Spleen (tissue), 11 donors: ENCODE results near the gene IGSF22. TPM values are rescaled to one million over a fixed set of nuclear protein-coding genes. Genes with fewer than 3 reads are reported as not detected.
A peak's percentile ranks its signal among the peaks of the same experiment; 100 is the strongest.

ENCODE experiments used
- DNase-seq: peaks from one replicate; pipeline ENCODE4 v3.0.0-alpha.2; 2020
- H3K27ac ChIP-seq, 8 donors: fragments of 200-600 bp; sonication (generic) in 7 of 8; 1 replicate in 4 of 8; 2 replicates in 4 of 8; pipeline versions ENCODE4 v1.5.0 to v1.8.0; 2016 to 2021; ENCODE audit warnings: inconsistent platforms in 4 of 8, mild to moderate bottlenecking in 4 of 8, moderate library complexity in 1 of 8
- H3K27me3 ChIP-seq, 7 donors: fragments of 200-600 bp; sonication (generic) in 6 of 7; replicated peaks in 1 of 7; 1 replicate in 4 of 7; 2 replicates in 3 of 7; pipeline versions ENCODE4 v1.5.0 to v1.8.0; 2016 to 2021; ENCODE audit warnings: inconsistent platforms in 3 of 7, mild to moderate bottlenecking in 1 of 7
- H3K36me3 ChIP-seq, 6 donors: fragments of 200-600 bp; sonication (generic) in 5 of 6; 1 replicate in 4 of 6; 2 replicates in 2 of 6; pipeline versions ENCODE4 v1.5.0 to v1.8.0; 2016 to 2021; ENCODE audit warnings: inconsistent platforms in 2 of 6
- H3K4me1 ChIP-seq, 6 donors: fragments of 200-600 bp; sonication (generic) in 5 of 6; 1 replicate in 3 of 6; 2 replicates in 3 of 6; pipeline versions ENCODE4 v1.5.0 to v1.8.0; 2016 to 2021; ENCODE audit warnings: inconsistent platforms in 3 of 6
- H3K4me3 ChIP-seq, 8 donors: fragments of 200-600 bp; sonication (generic) in 7 of 8; 1 replicate in 4 of 8; 2 replicates in 4 of 8; pipeline versions ENCODE4 v1.5.0 to v1.8.0; 2016 to 2021; ENCODE audit warnings: inconsistent platforms in 4 of 8, mild to moderate bottlenecking in 4 of 8, moderate library complexity in 2 of 8
- H3K9me3 ChIP-seq, 8 donors: fragments of 200-600 bp; sonication (generic) in 7 of 8; 1 replicate in 4 of 8; 2 replicates in 4 of 8; pipeline versions ENCODE4 v1.5.0 to v1.8.0; 2016 to 2021; ENCODE audit warnings: inconsistent platforms in 4 of 8
- POLR2A ChIP-seq, 3 donors: fragments of 450-650 bp; IDR thresholded peaks; one replicate each; pipeline ENCODE4 v1.5.1; 2017; ENCODE audit warnings: antibody characterized with exemption in 3 of 3, mild to moderate bottlenecking in 1 of 3
- POLR2AphosphoS5 ChIP-seq, 3 donors: sonication (generic); formaldehyde crosslinking; IDR thresholded peaks; one replicate each; pipeline ENCODE4 v1.5.1; 2017; ENCODE audit warnings: antibody characterized with exemption in 3 of 3
- WGBS, 5 donors: extraction: QIAGEN DNeasy Blood & Tissue Kit in 3 of 5; methylation state at CpG; one replicate each; pipeline versions ENCODE4 v1.1.5 to v1.1.7; 2013 to 2018; 5-methylcytosine and 5-hydroxymethylcytosine counted together
- intact Hi-C: fragments of 100-400 bp; cut with DNase I; formaldehyde crosslinking; loops from one replicate; pipeline ENCODE4 v1.15.0; 2023; ENCODE audit warnings: low total_unique reads
- polyA plus RNA-seq, 3 donors: library from polyadenylated mRNA; stranded (reverse); fragments of 200-250 nt; gene quantifications; one replicate each; pipeline ENCODE4 v1.2.1, GENCODE V29; 2013
- total RNA-seq, 7 donors: library from RNA; depleted of rRNA in 3 of 7; stranded (reverse); fragments of >200 nt in 3 of 7; fragmentation: NEBNext Ultra II Directional in 4 of 7; extraction: Animal tissue kit (Norgen Biotek cat#: 25700) in 4 of 7; gene quantifications; one replicate each; pipeline versions ENCODE4 v1.1.0 to v1.2.1, GENCODE V29; 2016 to 2021
- TF ChIP-seq, protein P1 (sequence below), 11 experiments: fragments of 200-600 bp in 7 of 11; fragments of 450-650 bp in 4 of 11; sonication (generic) in 4 of 11; IDR thresholded peaks in 8 of 11; conservative IDR thresholded peaks in 3 of 11; 1 replicate in 7 of 11; 2 replicates in 4 of 11; pipeline versions ENCODE4 v1.4.0 to v1.8.0; 2016 to 2021; ENCODE audit warnings: antibody characterized with exemption in 11 of 11, inconsistent platforms in 4 of 11, mild to moderate bottlenecking in 1 of 11
- donor health status: healthy with polysubstance abuse.
- donor health status: DM: no; HTN: no; CAD: no; lungs with moderate emphysema.
- donor health status: DM: no; HTN: no; CAD: no.
- donor health status: Bipolar disorder and iron deficiency.
- donor health status: healthy.
- donor health status: DM: no; HTN: no; CAD: no.
- donor health status: DM: yes; HTN: yes; CAD: no.

Gene IGSF22
- total and polyA plus RNA-seq, 10 donors = 0.12 to 3.2 (median 0.58) TPM; not detected in 2

DNA sequence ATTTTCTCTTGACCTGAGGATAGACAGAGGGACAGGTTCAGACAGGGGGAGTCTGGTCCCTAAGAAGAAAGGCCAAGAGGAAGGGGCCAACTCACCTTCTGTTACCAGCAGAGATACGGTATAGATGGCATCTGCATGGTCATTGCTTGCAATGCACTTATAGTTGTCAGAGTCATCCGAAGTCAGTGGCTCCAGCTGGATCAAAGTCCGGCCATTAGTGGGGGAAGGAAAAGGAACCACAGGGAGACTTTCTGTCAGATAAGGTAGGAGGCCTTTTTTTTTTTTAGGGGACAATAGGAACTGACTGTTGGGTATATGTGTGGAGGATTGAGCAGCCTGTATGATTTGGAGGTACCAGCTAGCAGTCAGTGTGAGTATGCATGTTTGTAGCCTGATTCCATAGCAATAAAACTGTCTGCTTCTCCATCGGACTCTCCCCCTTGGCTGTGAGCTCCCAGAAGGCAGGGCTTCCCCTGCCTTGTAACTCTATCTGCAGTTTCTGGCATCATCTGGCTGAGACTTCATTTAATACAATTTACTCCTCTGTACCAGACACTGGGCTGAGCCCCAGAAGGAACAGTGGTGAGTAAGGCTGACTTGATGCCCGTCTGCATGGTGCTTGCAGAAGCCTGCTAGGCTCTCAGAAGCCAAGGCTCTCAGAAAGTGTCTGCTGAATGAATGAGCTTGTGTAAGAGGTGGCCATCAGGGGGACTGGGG is 5.7 kb downstream of the IGSF22 start:
- TF ChIP-seq POLR2A (IDR thresholded peaks at IDR 0.05) (no peak), POLR2AphosphoS5 (IDR thresholded peaks at IDR 0.05) (no peak)
- Histone ChIP-seq H3K27ac (peak overlapping the region in 2 of 8 donors; percentile 27 to 63), H3K27me3 (peaks cover 0 to 11% (median 0%) of the 10 kb centered on the region in 7 donors), H3K36me3 (no peaks in the 10 kb centered on the region), H3K4me1 (peaks cover 4 to 22% (median 18%) of the 10 kb centered on the region in 6 donors), H3K4me3 (peak overlapping the region in 3 of 8 donors; percentile 53 to 81 (median 68)), H3K9me3 (no peaks in the 10 kb centered on the region)
- DNase-seq = no peak
- 78 to 95% (median 93%) methylated on average over 5 of the region's 5 CpGs for WGBS, 5 donors
- intact Hi-C loops = no loop called here

GRCh38 chr11:18715476-18715875 is 10.5 kb downstream of the IGSF22 start:
- Histone ChIP-seq H3K27me3 (no peaks in the 10 kb centered on the region), H3K4me3 (no peak overlapping the region), H3K9me3 (no peaks in the 10 kb centered on the region), H3K36me3 (no peaks in the 10 kb centered on the region), H3K27ac (no peak overlapping the region), H3K4me1 (peaks cover 0 to 2% (median under 1%) of the 10 kb centered on the region in 6 donors)
- peak; percentile 50 for DNase-seq
- WGBS, 5 donors = 69 to 88% (median 84%) methylated on average over 7 of the region's 7 CpGs
- intact Hi-C loops = no loop called here
- TF ChIP-seq POLR2AphosphoS5 (IDR thresholded peaks at IDR 0.05) = no peak
- TF ChIP-seq, protein P1, sequence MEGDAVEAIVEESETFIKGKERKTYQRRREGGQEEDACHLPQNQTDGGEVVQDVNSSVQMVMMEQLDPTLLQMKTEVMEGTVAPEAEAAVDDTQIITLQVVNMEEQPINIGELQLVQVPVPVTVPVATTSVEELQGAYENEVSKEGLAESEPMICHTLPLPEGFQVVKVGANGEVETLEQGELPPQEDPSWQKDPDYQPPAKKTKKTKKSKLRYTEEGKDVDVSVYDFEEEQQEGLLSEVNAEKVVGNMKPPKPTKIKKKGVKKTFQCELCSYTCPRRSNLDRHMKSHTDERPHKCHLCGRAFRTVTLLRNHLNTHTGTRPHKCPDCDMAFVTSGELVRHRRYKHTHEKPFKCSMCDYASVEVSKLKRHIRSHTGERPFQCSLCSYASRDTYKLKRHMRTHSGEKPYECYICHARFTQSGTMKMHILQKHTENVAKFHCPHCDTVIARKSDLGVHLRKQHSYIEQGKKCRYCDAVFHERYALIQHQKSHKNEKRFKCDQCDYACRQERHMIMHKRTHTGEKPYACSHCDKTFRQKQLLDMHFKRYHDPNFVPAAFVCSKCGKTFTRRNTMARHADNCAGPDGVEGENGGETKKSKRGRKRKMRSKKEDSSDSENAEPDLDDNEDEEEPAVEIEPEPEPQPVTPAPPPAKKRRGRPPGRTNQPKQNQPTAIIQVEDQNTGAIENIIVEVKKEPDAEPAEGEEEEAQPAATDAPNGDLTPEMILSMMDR (IDR thresholded peaks at IDR 0.05 in 8 of 11, conservative IDR thresholded peaks at IDR 0.05 in 3 of 11) = no peak
- TF ChIP-seq POLR2A (IDR thresholded peaks at IDR 0.05) = no peak

DNA sequence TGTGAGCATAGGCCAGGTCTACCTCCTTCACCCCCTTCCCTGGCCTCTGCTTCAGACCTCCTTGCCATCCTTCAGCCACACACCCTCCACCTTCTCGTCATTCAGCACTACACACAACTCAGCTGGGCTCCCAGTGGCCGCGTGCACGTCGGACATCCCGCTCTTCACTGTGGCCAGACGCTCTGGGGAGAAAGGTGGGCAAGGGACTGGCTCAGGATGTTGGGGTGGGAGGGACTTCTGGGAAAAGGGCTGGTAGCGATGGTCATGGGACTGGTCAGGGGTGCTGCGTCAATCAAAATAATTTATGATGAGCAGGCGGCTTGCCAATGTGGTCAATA is 11.6 kb downstream of the IGSF22 start:
- DNase-seq = no peak
- no peak overlapping the region for H3K27ac ChIP-seq
- intact Hi-C loops = no loop called here
- no peaks in the 10 kb centered on the region for H3K27me3 ChIP-seq
- 76 to 91% (median 87%) methylated on average over 10 of the region's 10 CpGs for WGBS, 5 donors
- TF ChIP-seq, protein P1 (IDR thresholded peaks at IDR 0.05 in 8 of 11, conservative IDR thresholded peaks at IDR 0.05 in 3 of 11) = no peak
- no peak for TF ChIP-seq POLR2A (IDR thresholded peaks at IDR 0.05)
- TF ChIP-seq POLR2AphosphoS5 (IDR thresholded peaks at IDR 0.05) = no peak
- H3K4me1 ChIP-seq = no peaks in the 10 kb centered on the region
- no peak overlapping the region for H3K4me3 ChIP-seq
- H3K9me3 ChIP-seq = no peaks in the 10 kb centered on the region
- no peaks in the 10 kb centered on the region for H3K36me3 ChIP-seq

- H3K4me3 ChIP-seq = no peak overlapping the region
- no peaks in the 10 kb centered on the region for H3K36me3 ChIP-seq
- 88 to 95% (median 91%) methylated on average over 21 to 26 of the region's 26 CpGs for WGBS, 5 donors
- DNase-seq = peak; percentile 65
- H3K4me1 ChIP-seq = no peaks in the 10 kb centered on the region
- no peak overlapping the region for H3K27ac ChIP-seq
- TF ChIP-seq POLR2AphosphoS5 (IDR thresholded peaks at IDR 0.05) (no peak), POLR2A (IDR thresholded peaks at IDR 0.05) (no peak)
- TF ChIP-seq, protein P1 (IDR thresholded peaks at IDR 0.05 in 8 of 11, conservative IDR thresholded peaks at IDR 0.05 in 3 of 11) = no peak
- intact Hi-C loops = no loop called here
- H3K27me3 ChIP-seq = no peaks in the 10 kb centered on the region
- no peaks in the 10 kb centered on the region for H3K9me3 ChIP-seq
These were observed 12.1 kb downstream of the IGSF22 start for GRCh38 chr11:18713646-18714442.
